Endothelial cell of umbilical vein (primary cell): Measurements from ENCODE around the gene KIF3B. TPM values are rescaled to one million over a fixed set of nuclear protein-coding genes. Genes with fewer than 3 reads are reported as not detected.

Experiments
- BruUV-seq: library from RNA; stranded (reverse); fragments of 400-500 nt; replicated peaks from 2 replicates; lab custom pipeline; 2021; lab: Mats Ljungman, UMichigan
- CTCF ChIA-PET: fragments of 300-600, 350-600 bp; sonication (Branson Sonifier 250); formaldehyde crosslinking; loops from one replicate; lab custom pipeline; 2021; ENCODE audit warnings: antibody characterized with exemption, inconsistent platforms; lab: Charles Lee
- POLR2A ChIA-PET: fragments of 300-600, 350-600 bp; sonication (Branson Sonifier 250); formaldehyde crosslinking; loops from one replicate; lab custom pipeline; 2021; ENCODE audit warnings: antibody characterized with exemption, inconsistent platforms; lab: Charles Lee
- DNase-seq: peaks from one replicate; pipeline ENCODE4 v3.0.0-alpha.2; 2011; ENCODE audit warnings: low read depth, low spot score
- FAIRE-seq: peaks from 2 replicates; lab custom pipeline; 2011; peaks lifted over from hg19 to GRCh38; lab: Jason Lieb, UNC
- H2AFZ ChIP-seq: 2 replicates; pipeline ENCODE4 v1.6.0; 2012; ENCODE audit warnings: low read depth, low read length, control low read depth, inconsistent platforms
- H3K27ac ChIP-seq: 2 replicates; pipeline ENCODE4 v1.5.1; 2011; ENCODE audit warnings: low read depth, mild to moderate bottlenecking, control low read depth, low read length, moderate library complexity; ENCODE audit not compliant: insufficient read depth
- H3K27me3 ChIP-seq, 2 experiments: 2 replicates each; pipeline versions ENCODE4 v1.6.0 to v1.6.1; 2011; ENCODE audit warnings: low read length in 2 of 2, mixed read lengths in 1 of 2; ENCODE audit not compliant: control insufficient read depth in 2 of 2, insufficient read depth in 2 of 2
- H3K36me3 ChIP-seq, 2 experiments: 2 replicates in 1 of 2; 3 replicates in 1 of 2; pipeline ENCODE4 v1.5.1; 2011; ENCODE audit warnings: low read length in 2 of 2, mild to moderate bottlenecking in 1 of 2, moderate library complexity in 1 of 2; ENCODE audit not compliant: control insufficient read depth in 2 of 2, insufficient read depth in 2 of 2; ENCODE audit errors: extremely low read depth in 1 of 2
- H3K4me1 ChIP-seq: 3 replicates; pipeline ENCODE4 v1.5.1; 2011; ENCODE audit warnings: mild to moderate bottlenecking, low read length; ENCODE audit not compliant: control insufficient read depth, insufficient read depth; ENCODE audit errors: extremely low read depth
- H3K4me2 ChIP-seq: 2 replicates; pipeline ENCODE4 v1.6.1; 2011; ENCODE audit warnings: low read length, control low read depth, mixed read lengths; ENCODE audit not compliant: insufficient read depth
- H3K4me3 ChIP-seq, 3 experiments: fragments of 200-600 bp in 1 of 3; sonication (generic), shearing (Covaris generic) in 1 of 3; replicated peaks in 1 of 3; 2 replicates each; pipeline ENCODE4 v1.5.1; 2011 to 2016; ENCODE audit warnings: control low read depth in 3 of 3, low read length in 3 of 3, mild to moderate bottlenecking in 2 of 3, inconsistent platforms in 1 of 3, low read depth in 1 of 3, moderate library complexity in 1 of 3; ENCODE audit not compliant: insufficient read depth in 1 of 3
- H3K79me2 ChIP-seq: 2 replicates; pipeline ENCODE4 v1.6.0; 2012; ENCODE audit warnings: low read length, inconsistent platforms; ENCODE audit not compliant: control insufficient read depth, insufficient read depth
- H3K9ac ChIP-seq: replicated peaks from 2 replicates; pipeline ENCODE3; 2011; ENCODE audit warnings: low read length, control low read depth; ENCODE audit not compliant: insufficient read depth; ENCODE audit errors: extremely low read depth
- H3K9me1 ChIP-seq: replicated peaks from 3 replicates; pipeline ENCODE4 v1.6.0; 2011; ENCODE audit warnings: mild to moderate bottlenecking, low read length; ENCODE audit not compliant: control insufficient read depth, insufficient read depth; ENCODE audit errors: extremely low read depth
- H3K9me3 ChIP-seq: replicated peaks from 2 replicates; pipeline ENCODE4 v1.5.1; 2012; ENCODE audit warnings: low read length, inconsistent platforms; ENCODE audit not compliant: control insufficient read depth, insufficient read depth
- H4K20me1 ChIP-seq: replicated peaks from 2 replicates; pipeline ENCODE3; 2011; ENCODE audit warnings: mild to moderate bottlenecking, low read length; ENCODE audit not compliant: control insufficient read depth, insufficient read depth; ENCODE audit errors: extremely low read depth
- EZH2 ChIP-seq: IDR thresholded peaks from 2 replicates; pipeline ENCODE4 v1.6.1; 2012; ENCODE audit warnings: borderline replicate concordance, low read depth, mild to moderate bottlenecking, moderate library complexity, low read length, inconsistent platforms; ENCODE audit not compliant: severe bottlenecking
- FOS ChIP-seq: IDR thresholded peaks from 2 replicates; pipeline ENCODE4 v1.6.1; 2011; ENCODE audit warnings: mild to moderate bottlenecking, low read length, moderate library complexity, borderline replicate concordance; ENCODE audit not compliant: insufficient read depth
- GATA2 ChIP-seq: IDR thresholded peaks from 2 replicates; pipeline ENCODE4 v1.7.0; 2011; ENCODE audit warnings: low read depth, mild to moderate bottlenecking, moderate library complexity, mixed read lengths, low read length; ENCODE audit not compliant: insufficient read length, insufficient read depth
- JUN ChIP-seq: IDR thresholded peaks from 2 replicates; pipeline ENCODE4 v1.6.1; 2011; ENCODE audit warnings: borderline replicate concordance, low read depth; ENCODE audit not compliant: insufficient read length, insufficient read depth
- MYC ChIP-seq: IDR thresholded peaks from one replicate; pipeline ENCODE4 v1.6.1; 2011; ENCODE audit warnings: mild to moderate bottlenecking, low read depth, low read length
- POLR2A ChIP-seq: IDR thresholded peaks from 2 replicates; pipeline ENCODE4 v1.6.1; 2012; ENCODE audit warnings: low read depth, mild to moderate bottlenecking, control low read depth, low read length
- POLR2AphosphoS5 ChIP-seq: IDR thresholded peaks from 2 replicates; pipeline ENCODE4 v1.6.1; 2012; ENCODE audit warnings: low read depth, mild to moderate bottlenecking, control low read depth, low read length, moderate library complexity; ENCODE audit not compliant: insufficient read depth
- dilution Hi-C: fragments of 300-500 bp; cut with MboI; formaldehyde crosslinking; loops from one replicate; pipeline ENCODE4 v1.15.0; 2019; ENCODE audit warnings: low sequenced_read_pairs; ENCODE audit not compliant: extremely low pct_ligation_motif_present
- intact Hi-C: fragments of 100-400 bp; cut with micrococcal nuclease; formaldehyde crosslinking; loops from one replicate; pipeline ENCODE4 v1.10.0; 2022
- polyA plus RNA-seq, 4 experiments: library from polyadenylated mRNA; depleted of rRNA in 3 of 4; stranded (reverse) in 3 of 4; unstranded in 1 of 4; fragments of >200 nt; gene quantifications; 2 replicates each; pipeline versions ENCODE4 v1.2.1 to v1.2.3, GENCODE V29; 2011 to 2012; ENCODE audit warnings: missing spikeins in 1 of 4
- total RNA-seq: library from RNA; stranded (reverse); gene quantifications from 2 replicates; pipeline ENCODE4 v1.2.3, GENCODE V29; 2021
- TF ChIP-seq, protein P1 (sequence below), 2 donors: IDR thresholded peaks; 1 replicate in 1 of 2; 2 replicates in 1 of 2; pipeline ENCODE4 v1.5.1; 2011; ENCODE audit warnings: low read length in 2 of 2, mild to moderate bottlenecking in 2 of 2, moderate library complexity in 2 of 2, control low read depth in 1 of 2, inconsistent platforms in 1 of 2, low read depth in 1 of 2; ENCODE audit not compliant: insufficient read depth in 1 of 2; ENCODE audit errors: extremely low read depth in 1 of 2

KIF3B gene
- total and polyA plus RNA-seq, 2 donors (not counting 3 experiments of a cell fraction or from before 2014, with no cell fraction given), result 14.5 to 25.1 TPM

DNA sequence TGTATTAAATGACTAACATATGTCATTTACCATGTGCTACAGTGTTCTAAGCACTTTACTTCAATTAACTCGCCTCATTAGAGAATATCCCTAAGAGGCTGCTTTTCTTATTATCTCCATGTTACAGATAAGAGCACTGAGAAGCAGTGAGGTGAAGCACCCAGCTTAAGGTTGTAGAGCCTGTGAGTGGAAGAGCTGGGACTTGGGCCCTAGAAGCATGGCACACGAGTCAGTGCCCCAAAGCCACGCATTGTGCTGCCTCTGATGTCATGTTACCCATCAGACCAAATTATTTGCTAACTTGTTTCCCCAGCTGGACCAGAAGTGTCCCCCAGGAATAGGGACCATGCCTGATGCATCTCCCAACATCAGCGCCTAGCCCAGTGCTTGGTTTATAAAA is 35.6 kb upstream of the KIF3B start:
- Histone ChIP-seq H3K9me1 (no peaks in the 10 kb centered on the region), H3K4me2 (no peak overlapping the region), H3K4me3 (no peak overlapping the region), H3K27ac (no peak overlapping the region), H4K20me1 (no peaks in the 10 kb centered on the region), H3K9ac (no peak overlapping the region), H3K4me1 (no peaks in the 10 kb centered on the region), H2AFZ (no peak overlapping the region), H3K79me2 (no peaks in the 10 kb centered on the region), H3K36me3 (no peaks in the 10 kb centered on the region), H3K9me3 (no peaks in the 10 kb centered on the region), H3K27me3 (no peaks in the 10 kb centered on the region)
- no peak for FAIRE-seq
- no TSS peak for BruUV-seq
- intact Hi-C loops (no loop called here), dilution Hi-C loops (no loop called here)
- DNase-seq, result no peak
- CTCF ChIA-PET, result no interaction called here
- TF ChIP-seq POLR2AphosphoS5, result no peak
- no peak for TF ChIP-seq POLR2A
- no peak for TF ChIP-seq JUN
- no peak for TF ChIP-seq MYC
- TF ChIP-seq GATA2, result no peak
- POLR2A ChIA-PET, result no interaction called here

DNA sequence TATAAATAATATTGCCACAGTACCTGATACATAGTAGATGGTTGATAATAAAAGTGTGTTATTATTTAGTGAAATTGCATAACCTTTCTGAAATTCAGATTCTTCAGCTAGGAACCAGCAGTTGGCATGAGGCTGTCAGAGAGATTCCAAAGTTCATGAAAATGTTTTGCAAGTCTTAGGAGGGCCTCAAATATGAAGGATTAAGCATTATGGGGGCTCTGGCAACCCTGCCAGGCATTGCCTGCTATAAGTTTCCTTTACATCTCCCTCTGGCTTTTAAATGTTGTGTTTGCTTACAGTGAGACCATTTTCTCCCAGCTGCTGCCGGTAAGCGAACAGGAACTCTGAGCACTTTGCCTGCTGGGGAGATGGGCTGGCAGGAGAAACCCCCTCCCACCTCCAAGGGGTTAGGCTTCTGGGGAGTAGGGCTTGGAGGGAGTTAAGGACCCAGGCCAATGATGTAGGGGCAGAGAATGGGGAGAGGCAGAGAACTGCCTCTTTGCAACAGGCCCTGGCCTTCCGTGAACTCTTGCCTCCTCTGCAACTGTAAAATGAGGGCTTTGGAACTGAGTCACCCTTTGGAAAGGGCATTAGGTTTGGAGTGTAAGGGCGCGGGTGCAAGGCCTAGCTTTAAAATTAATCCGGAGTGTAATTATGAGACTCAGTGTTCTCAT is 33.2 kb upstream of the KIF3B start:
- dilution Hi-C loops (no loop called here), intact Hi-C loops (no loop called here)
- Histone ChIP-seq H3K9ac (no peak overlapping the region), H3K4me2 (no peak overlapping the region), H4K20me1 (no peaks in the 10 kb centered on the region), H3K4me1 (no peaks in the 10 kb centered on the region), H3K4me3 (no peak overlapping the region), H3K36me3 (no peaks in the 10 kb centered on the region), H3K9me3 (no peaks in the 10 kb centered on the region), H3K27me3 (no peaks in the 10 kb centered on the region), H3K79me2 (no peaks in the 10 kb centered on the region), H2AFZ (no peak overlapping the region), H3K27ac (no peak overlapping the region), H3K9me1 (no peaks in the 10 kb centered on the region)
- no TSS peak for BruUV-seq
- no peak for FAIRE-seq
- TF ChIP-seq, protein P1, sequence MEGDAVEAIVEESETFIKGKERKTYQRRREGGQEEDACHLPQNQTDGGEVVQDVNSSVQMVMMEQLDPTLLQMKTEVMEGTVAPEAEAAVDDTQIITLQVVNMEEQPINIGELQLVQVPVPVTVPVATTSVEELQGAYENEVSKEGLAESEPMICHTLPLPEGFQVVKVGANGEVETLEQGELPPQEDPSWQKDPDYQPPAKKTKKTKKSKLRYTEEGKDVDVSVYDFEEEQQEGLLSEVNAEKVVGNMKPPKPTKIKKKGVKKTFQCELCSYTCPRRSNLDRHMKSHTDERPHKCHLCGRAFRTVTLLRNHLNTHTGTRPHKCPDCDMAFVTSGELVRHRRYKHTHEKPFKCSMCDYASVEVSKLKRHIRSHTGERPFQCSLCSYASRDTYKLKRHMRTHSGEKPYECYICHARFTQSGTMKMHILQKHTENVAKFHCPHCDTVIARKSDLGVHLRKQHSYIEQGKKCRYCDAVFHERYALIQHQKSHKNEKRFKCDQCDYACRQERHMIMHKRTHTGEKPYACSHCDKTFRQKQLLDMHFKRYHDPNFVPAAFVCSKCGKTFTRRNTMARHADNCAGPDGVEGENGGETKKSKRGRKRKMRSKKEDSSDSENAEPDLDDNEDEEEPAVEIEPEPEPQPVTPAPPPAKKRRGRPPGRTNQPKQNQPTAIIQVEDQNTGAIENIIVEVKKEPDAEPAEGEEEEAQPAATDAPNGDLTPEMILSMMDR (IDR thresholded peaks at IDR 0.05; ENCODE audit: extremely low read depth in 1 of 2, insufficient read depth in 1 of 2, low read depth in 1 of 2, low read length in 2 of 2), result no peak
- no peak for TF ChIP-seq EZH2
- no peak for TF ChIP-seq FOS
- TF ChIP-seq POLR2AphosphoS5, result no peak
- TF ChIP-seq JUN, result no peak
- TF ChIP-seq POLR2A, result no peak
- TF ChIP-seq MYC, result no peak
- TF ChIP-seq GATA2, result no peak
- ChIA-PET CTCF (no interaction called here), POLR2A (no interaction called here)
- DNase-seq, result no peak
